ENCODE results near the gene BPIFA3.

BPIFA3 gene

DNA sequence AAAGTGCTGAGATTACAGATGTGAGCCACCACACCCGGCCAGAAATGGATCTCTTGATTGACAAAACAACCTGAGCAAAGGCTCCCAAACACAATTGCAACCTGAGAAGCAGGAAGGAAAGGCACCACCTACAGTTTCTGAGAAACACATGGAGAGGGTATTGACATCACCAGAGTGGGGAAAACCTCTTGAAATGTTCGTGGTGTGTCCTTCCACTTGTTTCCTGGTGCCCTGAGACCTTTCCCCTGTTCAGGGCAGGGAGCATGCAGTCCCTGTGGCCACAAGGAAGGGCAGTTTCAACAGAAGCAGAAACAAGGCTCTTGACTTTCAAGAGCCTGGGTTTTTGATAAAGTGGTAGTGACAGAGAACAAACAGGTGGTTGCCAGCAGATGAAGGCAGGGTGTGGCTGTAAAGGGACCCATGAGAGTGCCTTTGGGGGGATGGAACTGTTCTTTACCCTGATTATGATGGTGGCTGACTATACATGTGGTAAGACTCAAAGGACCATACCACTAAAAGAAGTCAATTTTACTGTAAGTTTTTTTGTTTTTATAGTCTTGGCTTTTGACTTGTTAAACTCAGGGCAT is 15.4 kb downstream of the BPIFA3 start:
- TF ChIP-seq JUND (IDR thresholded peaks at IDR 0.05; ENCODE audit: low read depth) = no peak
- in situ Hi-C loops (cut with HindIII; ENCODE audit: low pct_unique_long_range_greater_than_20kb, low sequenced_read_pairs) = no loop called here
- DNase-seq (ENCODE audit: low read depth in 1 of 2, low spot score in 1 of 2) = no peak

DNA sequence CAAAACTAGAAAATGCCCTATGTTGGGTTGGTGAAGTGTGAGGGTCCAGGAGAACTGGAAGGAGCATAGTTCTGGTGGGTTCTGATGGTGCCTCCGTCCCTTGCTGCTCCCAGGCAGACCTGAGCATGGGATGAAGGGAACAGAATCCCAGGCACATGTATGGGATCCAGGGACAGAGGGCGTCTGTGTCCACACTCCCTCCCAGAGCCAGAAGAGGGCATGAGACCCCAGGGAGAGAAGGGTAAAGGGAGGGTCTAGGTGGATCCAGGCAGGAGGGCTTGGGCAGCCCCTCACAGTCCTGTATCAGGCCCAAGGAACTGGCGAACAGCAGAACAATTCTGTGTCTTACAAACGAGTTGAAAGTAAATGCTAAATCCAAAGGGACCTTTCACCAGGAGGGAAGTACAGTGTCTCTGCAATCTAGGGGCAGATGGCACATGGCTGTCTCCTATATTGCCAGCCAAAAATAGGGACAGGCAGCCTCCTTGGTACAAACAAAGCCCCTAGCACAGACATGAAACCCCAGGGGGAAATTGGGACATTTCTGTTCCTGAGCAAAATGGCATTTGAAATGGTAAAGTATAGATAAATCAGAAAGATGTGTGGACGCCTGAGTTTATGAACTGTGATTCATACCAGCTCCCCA is 16.1 kb downstream of the BPIFA3 start:
- in situ Hi-C loops (cut with HindIII; ENCODE audit: low pct_unique_long_range_greater_than_20kb, low sequenced_read_pairs) = no loop called here
- no peak for DNase-seq (ENCODE audit: low read depth in 1 of 2, low spot score in 1 of 2)

DNA sequence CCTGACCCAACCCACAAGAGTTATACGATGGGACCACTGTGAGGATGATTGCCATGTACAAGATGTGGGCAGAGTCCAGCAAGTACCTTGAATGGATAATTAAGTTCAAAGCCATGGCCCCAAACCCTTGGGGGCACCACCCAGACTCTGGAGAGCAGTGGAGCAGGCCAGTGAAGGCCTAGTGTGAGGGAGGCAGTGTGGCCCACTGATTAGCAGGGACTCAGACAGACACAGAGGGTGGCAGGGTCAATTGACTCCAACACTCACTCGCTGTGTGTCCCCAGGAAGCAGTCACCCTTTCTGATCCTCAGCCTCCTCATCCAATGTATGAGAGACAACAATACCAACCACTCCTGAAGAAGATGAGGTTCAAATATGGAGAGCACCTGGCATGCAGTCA is 16.9 kb downstream of the BPIFA3 start:
- TF ChIP-seq JUND (IDR thresholded peaks at IDR 0.05; ENCODE audit: low read depth) = no peak
- no peak for DNase-seq (ENCODE audit: low read depth in 1 of 2, low spot score in 1 of 2)
- in situ Hi-C loops (cut with HindIII; ENCODE audit: low pct_unique_long_range_greater_than_20kb, low sequenced_read_pairs) = no loop called here

More for the DNA sequence above, 16.1 kb downstream of the BPIFA3 start:
- no peak for TF ChIP-seq JUND (IDR thresholded peaks at IDR 0.05; ENCODE audit: low read depth)

DNA sequence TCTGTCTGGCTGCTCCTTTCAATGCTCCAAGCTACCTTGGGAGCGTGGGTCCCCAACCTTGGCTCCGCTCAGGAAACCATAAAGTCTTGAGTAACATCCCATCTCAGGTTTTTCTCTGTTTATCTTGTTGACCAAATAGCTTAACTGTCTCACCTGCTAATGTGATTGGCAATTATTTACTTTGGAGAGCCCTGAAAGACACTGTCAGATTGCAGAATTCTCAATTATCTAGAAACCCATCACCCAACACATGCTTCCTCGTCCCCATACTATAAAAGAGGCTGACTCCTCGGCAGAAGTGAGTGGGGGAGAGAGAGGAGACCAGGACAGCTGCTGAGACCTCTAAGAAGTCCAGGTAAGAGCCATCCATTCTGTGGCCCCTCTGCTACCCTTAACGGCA is 18.5 kb downstream of the BPIFA3 start, which contains the start of gene BPIFA1:
TSS of gene BPIFA1 (plus strand) at position 301 of the 400 bp plus-strand sequence. CDS start 1,716 bp downstream, outside the sequence.
- in situ Hi-C loops (cut with HindIII; ENCODE audit: low pct_unique_long_range_greater_than_20kb, low sequenced_read_pairs) = no loop called here
- no peak for DNase-seq (ENCODE audit: low read depth in 1 of 2, low spot score in 1 of 2)
- TF ChIP-seq JUND (IDR thresholded peaks at IDR 0.05; ENCODE audit: low read depth) = no peak

DNA sequence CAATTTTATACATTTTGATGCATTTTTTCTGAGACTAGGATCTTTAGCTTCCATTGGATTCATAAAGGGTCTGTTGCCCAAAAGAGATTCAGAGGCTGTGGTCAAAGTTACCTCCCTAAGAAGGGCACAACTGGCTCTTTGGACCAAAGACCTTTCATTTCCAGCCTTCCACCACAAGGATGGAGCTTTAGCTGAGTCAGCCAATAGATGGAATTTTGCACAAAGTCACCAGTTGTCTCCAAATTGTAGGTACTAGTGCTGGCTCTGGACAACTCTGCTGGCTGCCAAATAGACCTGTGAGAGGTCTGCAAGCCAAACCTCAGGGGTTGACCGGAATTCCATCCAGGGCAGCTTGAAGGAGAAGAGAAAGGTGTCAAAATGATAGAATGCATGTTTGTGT is 19.2 kb downstream of the BPIFA3 start:
- no peak for TF ChIP-seq JUND (IDR thresholded peaks at IDR 0.05; ENCODE audit: low read depth)
- in situ Hi-C loops (cut with HindIII; ENCODE audit: low pct_unique_long_range_greater_than_20kb, low sequenced_read_pairs) = no loop called here
- no peak for DNase-seq (ENCODE audit: low read depth in 1 of 2, low spot score in 1 of 2)

DNA sequence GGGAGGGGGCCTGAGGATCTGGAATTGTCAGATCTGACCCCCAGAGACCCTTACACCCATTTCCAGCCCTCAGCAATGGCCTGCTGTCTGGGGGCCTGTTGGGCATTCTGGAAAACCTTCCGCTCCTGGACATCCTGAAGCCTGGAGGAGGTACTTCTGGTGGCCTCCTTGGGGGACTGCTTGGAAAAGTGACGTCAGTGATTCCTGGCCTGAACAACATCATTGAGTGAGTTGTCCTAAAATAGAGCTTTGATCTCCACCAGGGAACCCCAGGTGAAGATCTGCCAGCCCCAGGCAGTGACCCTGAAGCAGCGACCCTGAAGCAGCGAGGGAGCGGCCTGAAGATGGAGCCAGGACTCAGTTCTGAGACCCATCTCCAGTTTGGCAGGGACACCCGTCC is 20.8 kb downstream of the BPIFA3 start:
- no peak for TF ChIP-seq JUND (IDR thresholded peaks at IDR 0.05; ENCODE audit: low read depth)
- DNase-seq (ENCODE audit: low read depth in 1 of 2, low spot score in 1 of 2) = no peak
- in situ Hi-C loops (cut with HindIII; ENCODE audit: low pct_unique_long_range_greater_than_20kb, low sequenced_read_pairs) = no loop called here

DNA sequence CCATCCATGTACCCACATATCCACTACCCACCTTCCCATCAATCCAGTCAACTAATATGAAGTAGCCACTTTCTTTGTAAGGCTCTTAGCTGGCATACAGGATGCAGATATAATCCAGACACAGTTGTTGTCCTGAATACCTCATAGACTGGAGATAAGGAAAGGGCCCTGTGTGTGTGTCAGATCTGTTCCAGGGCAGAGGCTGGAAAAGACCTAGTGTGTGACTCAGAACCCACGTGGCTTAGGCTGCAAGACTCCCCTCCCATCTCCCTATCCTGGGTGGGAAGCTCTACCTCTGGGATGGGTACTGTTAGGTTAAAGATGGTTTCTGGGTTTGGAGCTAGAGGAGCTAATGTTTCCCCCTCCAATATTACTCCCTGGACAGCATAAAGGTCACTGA is 22.3 kb downstream of the BPIFA3 start:
- no peak for DNase-seq (ENCODE audit: low read depth in 1 of 2, low spot score in 1 of 2)
- no peak for TF ChIP-seq JUND (IDR thresholded peaks at IDR 0.05; ENCODE audit: low read depth)
- in situ Hi-C loops (cut with HindIII; ENCODE audit: low pct_unique_long_range_greater_than_20kb, low sequenced_read_pairs) = no loop called here

DNA sequence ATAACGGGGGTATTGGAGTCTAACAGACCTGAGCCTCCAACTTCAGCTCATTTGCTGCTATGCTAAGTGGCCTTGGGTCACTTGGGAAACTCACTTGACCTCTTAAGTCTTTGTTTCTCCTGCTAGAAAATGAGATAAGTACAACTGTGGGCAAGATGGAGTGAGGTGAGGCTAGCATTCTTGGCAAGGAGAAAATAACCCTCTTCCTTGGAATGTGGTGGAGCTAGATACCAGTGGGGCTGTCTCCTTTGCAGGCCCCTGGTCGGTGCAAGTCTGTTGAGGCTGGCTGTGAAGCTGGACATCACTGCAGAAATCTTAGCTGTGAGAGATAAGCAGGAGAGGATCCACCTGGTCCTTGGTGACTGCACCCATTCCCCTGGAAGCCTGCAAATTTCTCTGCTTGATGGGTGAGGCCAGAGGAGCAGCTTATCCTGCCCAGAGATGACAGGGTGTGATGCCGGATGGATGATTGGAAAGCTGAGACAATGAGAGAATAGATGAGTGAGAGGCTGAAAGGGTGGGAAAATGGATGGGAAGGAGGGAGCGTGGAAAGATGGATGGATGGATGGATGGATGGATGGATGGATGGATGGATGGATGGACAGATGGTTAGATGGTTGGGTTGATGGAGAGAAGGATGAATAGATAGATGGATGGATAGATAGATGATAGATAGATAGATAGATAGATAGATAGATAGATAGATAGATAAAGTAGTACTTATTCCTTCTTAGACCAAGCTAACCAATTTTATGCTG is 23.0 kb downstream of the BPIFA3 start:
- no peak for DNase-seq (ENCODE audit: low read depth in 1 of 2, low spot score in 1 of 2)
- in situ Hi-C loops (cut with HindIII; ENCODE audit: low pct_unique_long_range_greater_than_20kb, low sequenced_read_pairs) = no loop called here
- TF ChIP-seq JUND (IDR thresholded peaks at IDR 0.05; ENCODE audit: low read depth) = no peak

DNA sequence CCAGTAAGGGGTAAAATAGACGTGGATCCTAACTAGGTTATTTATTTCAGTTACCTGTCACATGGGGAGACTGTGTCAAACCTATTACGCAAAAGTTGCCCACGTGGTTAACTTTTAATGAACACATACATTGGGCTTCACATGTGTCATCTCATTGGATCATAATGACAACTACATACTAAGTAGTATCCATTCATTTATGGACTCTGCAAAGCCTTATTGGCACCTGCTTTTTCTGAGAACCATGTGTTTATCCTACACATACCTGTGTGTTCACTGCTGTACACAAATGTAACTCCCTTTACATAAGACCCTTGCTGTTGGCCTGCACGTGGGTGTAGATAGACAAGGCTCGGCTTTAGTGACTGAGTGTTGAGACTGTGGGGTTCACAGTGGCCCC is 23.8 kb downstream of the BPIFA3 start:
- no peak for TF ChIP-seq JUND (IDR thresholded peaks at IDR 0.05; ENCODE audit: low read depth)
- no peak for DNase-seq (ENCODE audit: low read depth in 1 of 2, low spot score in 1 of 2)
- in situ Hi-C loops (cut with HindIII; ENCODE audit: low pct_unique_long_range_greater_than_20kb, low sequenced_read_pairs) = no loop called here

DNA sequence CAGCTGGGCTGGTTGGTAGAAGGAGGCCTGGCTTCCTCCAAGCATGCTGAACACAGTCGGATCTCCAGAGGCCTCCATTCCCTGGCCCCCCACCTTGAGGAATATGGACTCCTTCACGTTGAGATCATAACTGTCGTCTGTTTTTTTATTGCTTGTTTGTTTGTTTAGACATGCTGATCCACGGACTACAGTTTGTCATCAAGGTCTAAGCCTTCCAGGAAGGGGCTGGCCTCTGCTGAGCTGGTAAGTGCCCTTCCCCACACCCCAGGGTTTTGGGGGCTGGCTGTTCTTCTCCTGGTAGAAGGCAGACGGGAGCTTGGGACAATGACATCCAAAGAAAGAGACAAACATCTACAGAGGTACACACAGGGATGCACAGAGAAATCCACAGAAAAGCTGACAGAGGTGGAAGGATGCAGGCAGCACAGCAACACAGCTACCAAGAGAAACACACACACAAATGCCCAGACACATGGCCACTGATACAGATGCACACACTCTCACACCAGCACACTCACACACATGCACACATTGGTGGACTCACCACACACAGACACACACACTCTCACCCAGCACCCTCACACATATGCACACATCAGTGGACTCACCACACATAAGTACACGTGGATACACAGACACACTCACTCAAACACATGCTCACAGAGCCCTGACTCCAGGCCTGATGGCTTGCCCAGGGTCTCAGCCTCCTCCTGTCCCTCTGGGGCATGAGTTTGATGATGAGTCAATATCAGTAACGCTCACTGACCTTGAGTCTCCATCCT is 25.4 kb downstream of the BPIFA3 start:
- in situ Hi-C loops (cut with HindIII; ENCODE audit: low pct_unique_long_range_greater_than_20kb, low sequenced_read_pairs) = no loop called here
- DNase-seq (ENCODE audit: low read depth in 1 of 2, low spot score in 1 of 2) = no peak
- TF ChIP-seq JUND (IDR thresholded peaks at IDR 0.05; ENCODE audit: low read depth) = no peak

DNA sequence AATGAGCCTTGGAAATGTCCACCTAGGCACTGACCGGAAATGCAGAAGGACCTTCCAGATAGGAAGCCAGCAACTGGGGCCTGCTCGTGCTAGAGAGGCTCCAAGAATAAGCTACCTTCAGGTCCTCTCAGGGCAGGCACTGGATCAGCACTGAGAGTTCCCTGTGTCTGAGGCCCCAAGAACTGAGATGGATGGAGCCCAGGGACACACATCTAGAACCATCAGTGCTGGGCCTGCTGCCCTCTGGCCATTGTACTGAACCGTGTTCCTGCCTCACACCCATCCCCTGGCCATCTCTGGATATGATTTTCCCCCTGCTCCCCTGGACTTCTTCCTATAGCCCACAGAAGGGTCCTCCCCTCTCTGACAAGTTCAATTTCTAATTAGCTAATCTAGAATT is 28.9 kb downstream of the BPIFA3 start:
- TF ChIP-seq JUND (IDR thresholded peaks at IDR 0.05; ENCODE audit: low read depth) = no peak
- in situ Hi-C loops (cut with HindIII; ENCODE audit: low pct_unique_long_range_greater_than_20kb, low sequenced_read_pairs) = no loop called here
- no peak for DNase-seq (ENCODE audit: low read depth in 1 of 2, low spot score in 1 of 2)

DNA sequence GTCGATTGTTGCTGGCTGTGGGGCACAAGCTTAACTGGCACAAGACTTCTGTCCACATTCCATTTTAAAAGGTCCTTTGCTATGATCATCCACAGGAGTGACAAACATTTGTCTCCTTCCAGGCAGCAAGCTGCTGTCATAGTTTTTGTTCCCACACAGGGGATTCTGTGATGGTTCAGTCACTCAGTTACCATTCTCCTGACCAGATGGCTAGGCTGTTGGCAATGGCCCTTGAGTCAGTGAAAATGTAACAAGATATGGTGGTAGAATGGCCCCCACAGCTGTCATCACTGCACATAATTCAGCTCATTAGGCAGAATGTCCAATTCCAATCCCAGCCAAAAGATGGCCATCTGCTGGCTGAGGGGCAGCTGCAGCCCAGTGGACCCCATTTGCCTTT is 32.3 kb downstream of the BPIFA3 start:
- DNase-seq (ENCODE audit: low read depth in 1 of 2, low spot score in 1 of 2) = no peak
- in situ Hi-C loops (cut with HindIII; ENCODE audit: low pct_unique_long_range_greater_than_20kb, low sequenced_read_pairs) = no loop called here
- TF ChIP-seq JUND (IDR thresholded peaks at IDR 0.05; ENCODE audit: low read depth) = no peak

All from T47D (cell line).